Uterus (tissue), 4 donors: ENCODE results near the gene TEX9. TPM values are rescaled to one million over a fixed set of nuclear protein-coding genes. Genes with fewer than 3 reads are reported as not detected.

Source experiments
- DNase-seq, 2 donors: peaks; one replicate each; pipeline ENCODE4 v3.0.0-alpha.2; 2019 to 2020
- H3K27ac ChIP-seq, 2 donors: fragments of 200-600 bp; sonication (generic); 1 replicate in 1 of 2; 2 replicates in 1 of 2; pipeline ENCODE4 v1.5.1; 2016 to 2018
- H3K27me3 ChIP-seq, 2 donors: fragments of 200-600 bp; sonication (generic); one replicate each; pipeline ENCODE4 v1.5.1; 2018 to 2019; ENCODE audit warnings: control low read depth in 1 of 2
- H3K36me3 ChIP-seq, 2 donors: fragments of 200-600 bp; sonication (generic); one replicate each; pipeline ENCODE4 v1.5.1; 2019; ENCODE audit warnings: control low read depth in 1 of 2
- H3K4me1 ChIP-seq, 2 donors: fragments of 200-600 bp; sonication (generic); one replicate each; pipeline ENCODE4 v1.5.1; 2018 to 2019; ENCODE audit warnings: control low read depth in 1 of 2
- H3K4me3 ChIP-seq, 2 donors: fragments of 200-600 bp; sonication (generic); 1 replicate in 1 of 2; 2 replicates in 1 of 2; pipeline ENCODE4 v1.5.1; 2018 to 2019; ENCODE audit warnings: mild to moderate bottlenecking in 1 of 2
- H3K9me3 ChIP-seq, 2 donors: fragments of 200-600 bp; sonication (generic); one replicate each; pipeline ENCODE4 v1.5.1; 2019; ENCODE audit warnings: control low read depth in 1 of 2
- CTCF ChIP-seq, 4 experiments: fragments of 200-600 bp in 2 of 4; fragments of 450-650 bp in 2 of 4; sonication (generic) in 2 of 4; IDR thresholded peaks; one replicate each; pipeline ENCODE4 v1.5.1; 2016 to 2019; ENCODE audit warnings: antibody characterized with exemption in 4 of 4, mild to moderate bottlenecking in 2 of 4, moderate library complexity in 1 of 4
- POLR2A ChIP-seq, 2 donors: fragments of 450-650 bp; IDR thresholded peaks; one replicate each; pipeline ENCODE4 v1.6.1; 2016; ENCODE audit warnings: antibody characterized with exemption in 2 of 2, mild to moderate bottlenecking in 1 of 2, moderate library complexity in 1 of 2
- intact Hi-C: fragments of 100-400 bp; cut with DNase I; formaldehyde crosslinking; loops from one replicate; pipeline ENCODE4 v1.15.1; 2023; ENCODE audit warnings: low total_unique reads
- total RNA-seq, 4 donors: library from RNA; depleted of rRNA in 3 of 4; stranded (reverse); fragments of >200 nt in 3 of 4; gene quantifications; one replicate each; pipeline versions ENCODE4 v1.1.0 to v1.2.4, GENCODE V29; 2014 to 2023
- donor health status: DM: yes; HTN: yes; CAD: no.

The TEX9 gene
- total RNA-seq, 4 donors from 2014 or later: 0.88 to 33.4 (median 12.7) TPM

GRCh38 chr15:56471440-56472069, 106.3 kb downstream of the TEX9 start:
- intact Hi-C loops: no loop called here
- Histone ChIP-seq H3K27ac (no peak overlapping the region), H3K4me3 (no peak overlapping the region), H3K36me3 (no peaks in the 10 kb centered on the region), H3K27me3 (no peaks in the 10 kb centered on the region), H3K4me1 (no peaks in the 10 kb centered on the region), H3K9me3 (no peaks in the 10 kb centered on the region)
- no peak for TF ChIP-seq CTCF (IDR thresholded peaks at IDR 0.05)
- TF ChIP-seq POLR2A (IDR thresholded peaks at IDR 0.05): no peak
- no peak for DNase-seq

GRCh38 chr15:56472278-56472677, 107.1 kb downstream of the TEX9 start:
- Histone ChIP-seq H3K36me3 (no peaks in the 10 kb centered on the region), H3K4me1 (no peaks in the 10 kb centered on the region), H3K4me3 (no peak overlapping the region), H3K9me3 (no peaks in the 10 kb centered on the region), H3K27me3 (no peaks in the 10 kb centered on the region), H3K27ac (no peak overlapping the region)
- TF ChIP-seq CTCF (IDR thresholded peaks at IDR 0.05) (no peak), POLR2A (IDR thresholded peaks at IDR 0.05) (no peak)
- intact Hi-C loops: no loop called here
- no peak for DNase-seq

- no peaks in the 10 kb centered on the region for H3K4me1 ChIP-seq
- intact Hi-C loops: no loop called here
- no peaks in the 10 kb centered on the region for H3K9me3 ChIP-seq
- TF ChIP-seq POLR2A (IDR thresholded peaks at IDR 0.05) (no peak), CTCF (IDR thresholded peaks at IDR 0.05) (no peak)
- no peak overlapping the region for H3K27ac ChIP-seq
- no peak for DNase-seq
- H3K4me3 ChIP-seq: no peak overlapping the region
- no peaks in the 10 kb centered on the region for H3K36me3 ChIP-seq
- no peaks in the 10 kb centered on the region for H3K27me3 ChIP-seq
These were observed 107.8 kb downstream of the TEX9 start for GRCh38 chr15:56473017-56473416.

GRCh38 chr15:56475351-56475750, 110.1 kb downstream of the TEX9 start:
- no peaks in the 10 kb centered on the region for H3K36me3 ChIP-seq
- H3K4me1 ChIP-seq: no peaks in the 10 kb centered on the region
- no peak overlapping the region for H3K27ac ChIP-seq
- no peak for TF ChIP-seq CTCF (IDR thresholded peaks at IDR 0.05)
- no peak for TF ChIP-seq POLR2A (IDR thresholded peaks at IDR 0.05)
- DNase-seq: no peak
- H3K4me3 ChIP-seq: no peak overlapping the region
- intact Hi-C loops: no loop called here
- H3K27me3 ChIP-seq: no peaks in the 10 kb centered on the region
- no peaks in the 10 kb centered on the region for H3K9me3 ChIP-seq

Other genes with a start within 250 kb of the TEX9 start
- 10 to 100 TPM in 2 of 4 donors, 1 to 10 TPM in 2; 3.1 to 22.9 (median 11.9) TPM for gene RFX7, start 121.5 kb upstream of the TEX9 start, total RNA-seq
- gene MNS1, start 99.7 kb downstream of the TEX9 start, total RNA-seq: 1 to 10 TPM in 3 of 4 donors, not detected in 1; 2.3 to 6.7 (median 4.6) TPM